ENCODE measurements around the gene PTPN21. TPM values are rescaled to one million over a fixed set of nuclear protein-coding genes. Genes with fewer than 3 reads are reported as not detected.

Gene PTPN21
- total and polyA plus RNA-seq, 2 of the 13 experiments (the other 11 are each of a cell fraction or from before 2014, with no cell fraction given) = 2.0 to 3.7 TPM

- Histone ChIP-seq H3K4me3 (replicated peaks in 1 of 3; ENCODE audit: insufficient read depth in 1 of 3, low read depth in 2 of 3, low read length in 3 of 3) (no peak overlapping the region), H3K27me3 (ENCODE audit: control insufficient read depth in 1 of 2, insufficient read depth in 2 of 2, low read length in 2 of 2) (no peaks in the 10 kb centered on the region), H3K79me2 (ENCODE audit: insufficient read depth, low read length) (no peaks in the 10 kb centered on the region), H3K9ac (ENCODE audit: insufficient read depth, low read depth, low read length) (no peak overlapping the region), H3K4me1 (ENCODE audit: insufficient read depth, low read length) (no peaks in the 10 kb centered on the region), H3K4me2 (ENCODE audit: low read depth, low read length) (no peak overlapping the region), H3K27ac (ENCODE audit: extremely low read length, insufficient read depth, low read length) (no peak overlapping the region), H3K9me3 (ENCODE audit: low read length) (no peaks in the 10 kb centered on the region), H4K20me1 (ENCODE audit: insufficient read depth, low read length) (no peaks in the 10 kb centered on the region), H3K36me3 (replicated peaks in 1 of 2; ENCODE audit: control insufficient read depth in 1 of 2, insufficient read depth in 2 of 2, low read length in 2 of 2) (peaks cover 0 to 2% of the 10 kb centered on the region in 2 experiments; a peak in 2 of 5 replicates), H2AFZ (ENCODE audit: low read length) (no peak overlapping the region)
- ATAC-seq = no peak
- BruUV-seq (replicated peaks) = no TSS peak
- ChIA-PET CTCF (ENCODE audit: low intra/inter-chr PET ratio, low total read pairs) (no interaction called here), POLR2A (no interaction called here)
- no peak for FAIRE-seq
- intact Hi-C loops (cut with micrococcal nuclease; ENCODE audit: unreplicated experiment) (no loop called here), in situ Hi-C loops (cut with HindIII; ENCODE audit: extremely low pct_ligation_motif_present, low pct_unique_long_range_greater_than_20kb) (no loop called here)
- DNase-seq (ENCODE audit: low spot score) = no peak
- TF ChIP-seq, protein P1, sequence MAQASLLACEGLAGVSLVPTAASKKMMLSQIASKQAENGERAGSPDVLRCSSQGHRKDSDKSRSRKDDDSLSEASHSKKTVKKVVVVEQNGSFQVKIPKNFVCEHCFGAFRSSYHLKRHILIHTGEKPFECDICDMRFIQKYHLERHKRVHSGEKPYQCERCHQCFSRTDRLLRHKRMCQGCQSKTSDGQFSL (CRISPR knock-in tag; IDR thresholded peaks at IDR 0.05) = no peak
- TF ChIP-seq ZNF652 (CRISPR knock-in tag; IDR thresholded peaks at IDR 0.05; ENCODE audit: borderline replicate concordance, low read depth) = no peak
- TF ChIP-seq XBP1 (CRISPR knock-in tag; IDR thresholded peaks at IDR 0.05) = no peak
- TF ChIP-seq ZNF619 (CRISPR knock-in tag; IDR thresholded peaks at IDR 0.05) = no peak
- no peak for TF ChIP-seq REST (IDR thresholded peaks at IDR 0.05; ENCODE audit: borderline replicate concordance in 1 of 2, low read depth in 1 of 2, low read length in 2 of 2)
- TF ChIP-seq CENPT (CRISPR knock-in tag; IDR thresholded peaks at IDR 0.05; ENCODE audit: low read depth) = no peak
- TF ChIP-seq ATF5 (CRISPR knock-in tag; IDR thresholded peaks at IDR 0.05; ENCODE audit: low read depth) = no peak
- TF ChIP-seq, protein P2, sequence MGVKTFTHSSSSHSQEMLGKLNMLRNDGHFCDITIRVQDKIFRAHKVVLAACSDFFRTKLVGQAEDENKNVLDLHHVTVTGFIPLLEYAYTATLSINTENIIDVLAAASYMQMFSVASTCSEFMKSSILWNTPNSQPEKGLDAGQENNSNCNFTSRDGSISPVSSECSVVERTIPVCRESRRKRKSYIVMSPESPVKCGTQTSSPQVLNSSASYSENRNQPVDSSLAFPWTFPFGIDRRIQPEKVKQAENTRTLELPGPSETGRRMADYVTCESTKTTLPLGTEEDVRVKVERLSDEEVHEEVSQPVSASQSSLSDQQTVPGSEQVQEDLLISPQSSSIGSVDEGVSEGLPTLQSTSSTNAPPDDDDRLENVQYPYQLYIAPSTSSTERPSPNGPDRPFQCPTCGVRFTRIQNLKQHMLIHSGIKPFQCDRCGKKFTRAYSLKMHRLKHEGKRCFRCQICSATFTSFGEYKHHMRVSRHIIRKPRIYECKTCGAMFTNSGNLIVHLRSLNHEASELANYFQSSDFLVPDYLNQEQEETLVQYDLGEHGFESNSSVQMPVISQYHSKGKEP (CRISPR knock-in tag; IDR thresholded peaks at IDR 0.05) = no peak
- TF ChIP-seq ZMAT3 (CRISPR knock-in tag; conservative IDR thresholded peaks at IDR 0.05) = no peak
- no peak for TF ChIP-seq CBX5 (CRISPR knock-in tag; IDR thresholded peaks at IDR 0.05; ENCODE audit: borderline replicate concordance)
- TF ChIP-seq ZBED4 (CRISPR knock-in tag; IDR thresholded peaks at IDR 0.05; ENCODE audit: borderline replicate concordance) = no peak
- TF ChIP-seq SMAD9 (CRISPR knock-in tag; IDR thresholded peaks at IDR 0.05) = no peak
- no peak for TF ChIP-seq SOX6 (IDR thresholded peaks at IDR 0.05)
- TF ChIP-seq SOX6 (CRISPR knock-in tag; IDR thresholded peaks at IDR 0.05) = no peak
Measured at GRCh38 chr14:88424573-88424972, 130.2 kb downstream of the PTPN21 start.
